HS-27A (cell line): ENCODE data around the gene SEC24A.
A peak's percentile ranks its signal among the peaks of the same experiment; 100 is the strongest.
"Not testable (repeated sequence)": the region's sequence is repeated elsewhere in the genome, so short reads cannot be mapped to it uniquely, and the experiment has no call there.

Experiments used
- DNase-seq: peaks from one replicate; pipeline ENCODE4 v3.0.0-alpha.2; 2012; ENCODE audit warnings: low read depth, missing footprints

The SEC24A gene

DNA sequence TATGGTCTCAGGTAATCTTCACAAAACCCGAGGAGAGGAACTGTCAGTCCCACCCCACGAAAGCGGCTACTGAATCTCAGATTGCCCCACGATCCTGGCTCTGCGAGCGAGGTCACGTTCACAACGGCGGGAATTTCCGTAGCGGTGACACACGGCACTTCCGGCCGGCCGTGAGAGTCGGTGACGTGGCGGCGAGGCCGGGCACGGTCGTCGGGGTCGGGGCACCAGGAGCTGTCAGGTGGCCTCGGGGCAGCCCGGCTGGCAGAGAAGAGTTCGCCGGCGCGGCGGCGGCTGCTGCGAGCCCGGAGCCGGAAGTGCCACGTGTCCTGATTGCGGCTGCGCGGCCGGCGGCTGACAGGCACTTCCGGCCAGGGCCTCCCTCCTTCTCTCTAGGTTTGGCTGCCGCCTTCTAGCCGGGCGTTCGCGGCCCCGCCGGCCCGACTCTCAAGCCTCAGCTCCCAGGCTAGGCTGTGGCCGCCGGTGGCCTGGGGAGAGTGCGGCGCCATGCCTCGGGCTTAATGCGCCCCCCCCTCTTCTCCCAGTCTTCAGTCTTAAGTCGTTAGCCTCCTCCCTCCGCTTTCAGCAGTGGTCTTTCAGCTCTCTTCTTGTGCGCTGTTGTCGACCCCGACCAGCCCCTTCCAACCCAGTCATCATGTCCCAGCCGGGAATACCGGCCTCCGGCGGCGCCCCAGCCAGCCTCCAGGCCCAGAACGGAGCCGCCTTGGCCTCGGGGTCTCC lies at the start of gene SEC24A:
SEC24A (plus strand) TSS at position 361 of the 738 bp plus-strand sequence; CDS start at position 653, 292 bp downstream.
- DNase-seq: peak; percentile 62

DNA sequence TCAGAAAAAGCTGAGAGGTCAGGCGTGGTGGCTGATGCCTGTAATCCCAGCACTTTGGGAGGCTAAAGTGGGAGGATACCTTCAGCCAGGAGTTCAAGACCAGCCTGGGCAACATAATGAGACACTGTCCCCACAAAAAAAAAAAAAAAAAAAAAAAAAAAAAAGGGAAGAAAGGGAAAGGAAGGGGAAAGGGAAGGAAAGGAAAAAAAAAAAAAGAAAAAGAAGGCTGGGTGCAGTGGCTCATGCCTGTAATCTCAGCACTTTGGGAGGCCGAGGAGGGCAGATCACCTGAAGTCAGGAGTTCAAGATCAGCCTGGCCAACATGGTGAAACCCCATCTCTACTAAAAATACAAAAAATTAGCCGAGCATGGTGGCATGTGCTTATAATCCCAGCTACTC lies 48.8 kb upstream of the SEC24A start:
- DNase-seq: not testable (repeated sequence)

DNA sequence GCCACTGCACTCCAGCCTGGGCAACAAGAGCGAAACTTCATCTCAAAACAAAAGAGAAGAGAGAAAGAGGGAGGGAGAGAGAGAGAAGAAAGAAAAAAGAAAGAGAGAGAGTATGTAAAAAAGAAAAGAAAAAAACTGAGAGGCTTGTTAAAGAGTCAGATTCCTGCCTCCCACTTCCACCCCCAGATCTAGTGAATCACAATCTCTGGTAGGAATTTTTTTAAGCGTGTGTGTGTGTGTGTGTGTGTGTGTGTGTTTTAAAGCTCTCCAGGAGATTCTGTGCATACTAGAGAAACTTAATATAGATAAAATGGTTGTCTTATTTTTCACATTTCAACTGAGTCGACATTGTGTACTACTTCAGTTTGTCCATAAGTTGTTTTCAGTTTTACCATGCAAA lies 48.0 kb upstream of the SEC24A start:
- DNase-seq: no peak

DNA sequence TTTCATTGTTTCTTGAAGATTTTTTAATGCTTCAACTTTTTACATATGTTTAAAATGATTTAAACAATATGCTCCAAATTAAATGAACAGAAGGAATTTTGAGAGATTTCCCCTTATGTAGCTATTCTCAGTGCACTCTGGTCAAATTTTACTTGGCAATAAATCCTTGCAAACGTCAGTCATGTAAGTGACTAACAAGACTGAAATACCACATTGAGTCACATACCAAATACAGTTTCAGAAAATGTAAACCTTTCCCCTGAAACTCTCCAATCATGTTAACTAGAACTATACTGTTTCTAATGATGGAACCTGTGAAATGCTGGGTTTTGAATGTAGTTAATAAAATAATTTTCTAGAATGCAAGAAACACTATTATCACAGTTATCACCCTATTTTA lies 45.5 kb upstream of the SEC24A start:
- no peak for DNase-seq

DNA sequence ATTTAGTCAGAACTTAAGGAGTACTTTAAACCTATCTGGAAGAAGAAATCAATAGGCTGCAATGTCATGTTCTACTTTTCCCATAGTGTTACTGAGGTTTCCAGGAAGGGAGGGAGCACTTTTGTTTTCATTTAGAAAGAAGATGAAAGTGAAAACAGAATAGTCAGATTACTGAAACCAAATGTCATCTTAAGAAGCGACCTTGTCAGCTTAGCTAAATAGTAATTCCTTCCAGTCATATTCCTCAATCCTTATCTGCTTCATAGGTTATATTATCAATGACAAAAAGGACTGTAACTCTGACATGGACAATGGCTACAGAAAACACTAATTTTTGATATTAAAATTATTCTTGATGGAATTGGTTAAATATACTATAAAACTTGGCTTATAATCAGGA lies 43.7 kb upstream of the SEC24A start:
- DNase-seq: no peak

DNA sequence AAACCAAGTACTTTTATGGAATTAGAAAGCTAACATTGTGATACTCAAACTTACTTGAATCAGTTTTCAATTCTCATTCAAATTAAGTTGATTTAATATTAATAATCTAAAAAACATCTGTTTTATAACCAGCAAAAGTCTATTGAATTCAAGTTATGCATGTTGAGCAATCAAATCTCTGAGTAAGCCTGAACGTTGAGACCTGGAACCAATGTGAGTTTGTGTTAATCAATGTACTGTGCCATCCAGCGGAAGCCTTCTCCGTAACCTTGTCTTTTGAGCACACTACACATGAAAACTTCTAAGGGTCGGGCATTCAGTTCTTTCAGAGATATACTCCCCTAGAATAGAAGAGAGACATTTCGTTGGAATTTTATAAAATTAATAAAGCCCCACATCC lies 41.9 kb upstream of the SEC24A start:
- DNase-seq: no peak

DNA sequence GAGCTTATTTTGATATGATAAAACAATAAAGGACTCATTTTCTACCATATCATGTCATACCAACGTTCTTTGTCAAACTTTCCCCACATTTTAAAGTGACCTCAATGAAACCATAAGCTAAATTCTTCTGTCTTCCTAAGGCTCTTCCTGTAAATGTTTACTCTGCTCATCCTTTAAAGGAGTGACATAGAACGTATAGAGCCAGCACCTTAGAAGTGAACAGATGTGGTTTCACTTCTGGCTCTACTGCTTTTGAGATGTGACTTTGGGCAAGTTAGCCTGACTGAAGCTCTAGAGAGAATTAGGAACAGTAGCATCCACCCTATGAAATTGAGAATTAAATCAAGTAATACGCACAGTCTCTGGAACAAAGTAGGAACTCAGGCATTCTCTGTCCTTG lies 40.0 kb upstream of the SEC24A start:
- DNase-seq: no peak

DNA sequence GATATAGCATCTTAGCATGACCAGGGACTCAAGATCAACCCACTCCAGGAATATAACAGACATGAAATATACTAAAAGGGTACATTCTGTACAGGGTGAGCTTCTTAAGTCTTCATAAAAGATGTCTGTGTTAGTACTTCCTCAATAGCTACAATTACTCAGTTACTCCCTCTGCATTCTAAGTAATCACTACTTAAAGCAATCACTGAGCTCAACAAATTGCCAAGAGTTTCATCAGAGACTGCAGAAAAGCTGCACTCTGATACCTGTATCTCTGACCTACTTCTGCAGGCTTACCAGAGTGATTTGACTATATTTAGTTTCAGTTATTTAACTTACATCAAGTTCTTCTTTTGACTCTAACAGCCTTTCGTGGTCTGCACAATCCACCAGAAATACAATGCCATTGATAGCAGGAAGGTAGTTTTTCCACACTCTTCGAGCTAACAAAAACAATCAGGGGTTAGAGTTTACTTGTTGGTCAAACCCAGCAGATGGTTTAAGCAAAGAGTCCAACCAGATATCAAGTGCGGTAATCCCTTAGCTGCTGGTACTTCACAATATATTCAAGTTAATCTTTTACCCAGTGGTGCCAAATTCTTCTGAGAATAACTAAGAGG lies 39.2 kb upstream of the SEC24A start:
- no peak for DNase-seq

DNA sequence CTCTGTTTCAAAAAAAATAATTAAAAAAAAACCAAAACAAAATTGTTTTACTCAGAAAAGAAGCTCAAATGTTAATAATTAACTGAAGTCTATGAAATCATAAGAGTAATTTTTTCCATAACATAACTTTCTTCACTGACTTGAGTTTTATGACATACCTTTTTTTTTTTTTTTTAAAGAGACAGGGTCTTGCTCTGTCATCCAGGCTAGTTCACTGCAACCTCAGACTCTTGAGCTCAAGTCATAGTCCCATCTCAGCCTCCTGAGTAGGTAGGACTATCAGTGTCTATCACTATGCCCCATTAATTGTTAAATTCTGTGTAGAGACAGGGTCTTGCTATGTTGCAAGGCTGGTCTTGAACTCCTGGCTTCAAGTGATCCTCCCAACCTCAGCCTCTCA lies 37.9 kb upstream of the SEC24A start:
- no peak for DNase-seq

DNA sequence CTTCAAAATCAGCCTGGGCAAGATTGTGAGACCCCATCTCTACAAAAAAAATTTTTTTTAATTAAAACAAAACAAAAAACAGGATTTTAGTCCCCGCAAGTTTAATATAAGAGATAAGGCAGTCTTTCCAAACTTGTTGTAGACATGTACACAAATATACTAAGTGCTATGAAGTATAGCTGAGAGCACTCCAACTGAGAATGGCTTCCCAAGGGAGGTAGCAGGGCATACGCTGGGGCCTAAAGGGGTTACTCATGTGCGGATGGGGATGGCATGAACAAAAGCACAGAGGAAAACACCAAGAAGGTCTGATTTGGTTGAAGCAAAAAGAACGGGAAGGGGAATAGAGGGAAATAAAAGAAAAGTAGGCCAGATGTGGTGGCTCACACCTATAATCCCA lies 37.1 kb upstream of the SEC24A start:
- DNase-seq: no peak

DNA sequence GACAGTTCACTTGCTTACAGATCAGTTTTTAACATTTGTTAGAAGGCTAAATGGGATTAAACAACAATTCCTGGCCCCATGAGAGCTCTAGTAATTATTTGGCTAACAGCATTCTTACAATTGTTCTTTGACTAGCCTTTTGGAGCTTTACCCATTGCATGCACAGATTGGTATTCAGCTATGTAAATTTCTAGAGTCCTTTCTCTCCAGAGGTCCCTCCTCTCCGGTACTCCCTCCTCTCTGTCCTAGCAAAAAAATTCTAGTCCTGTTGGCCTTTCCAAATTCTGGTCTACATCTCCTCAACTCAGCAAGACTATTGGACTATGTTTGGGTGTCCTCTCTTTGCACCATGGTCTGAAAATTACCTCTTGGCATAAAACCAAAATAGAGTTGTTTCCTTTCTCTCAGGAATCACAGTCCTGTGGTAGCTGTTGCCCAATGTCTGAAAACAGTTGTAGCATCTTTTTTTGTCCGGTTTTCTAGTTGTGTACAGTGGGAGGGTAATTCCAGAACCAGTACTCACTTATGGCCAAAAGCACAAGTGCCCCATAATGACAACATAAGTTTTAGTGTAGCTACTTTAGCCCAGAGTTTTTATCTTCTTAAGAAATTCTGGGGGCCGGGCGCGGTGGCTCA lies 34.0 kb upstream of the SEC24A start:
- no peak for DNase-seq

DNA sequence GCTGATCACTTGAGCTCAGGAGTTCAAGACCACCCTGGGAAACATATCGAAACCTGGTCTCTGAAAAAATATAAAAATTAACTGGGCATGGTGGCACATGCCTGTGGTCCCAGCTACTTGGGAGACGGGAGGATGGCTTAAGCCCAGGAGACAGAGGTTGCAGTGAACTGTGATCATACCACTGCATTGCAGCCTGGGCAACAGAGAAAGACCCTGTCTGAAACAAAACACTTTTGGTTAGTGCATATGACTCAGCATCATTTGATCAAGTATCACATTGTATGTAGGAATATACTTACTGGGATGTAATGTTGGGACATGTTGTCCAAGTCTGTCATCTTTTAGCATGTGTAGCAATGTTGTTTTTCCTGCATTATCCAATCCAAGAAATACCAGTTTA lies 28.0 kb upstream of the SEC24A start:
- DNase-seq: no peak

DNA sequence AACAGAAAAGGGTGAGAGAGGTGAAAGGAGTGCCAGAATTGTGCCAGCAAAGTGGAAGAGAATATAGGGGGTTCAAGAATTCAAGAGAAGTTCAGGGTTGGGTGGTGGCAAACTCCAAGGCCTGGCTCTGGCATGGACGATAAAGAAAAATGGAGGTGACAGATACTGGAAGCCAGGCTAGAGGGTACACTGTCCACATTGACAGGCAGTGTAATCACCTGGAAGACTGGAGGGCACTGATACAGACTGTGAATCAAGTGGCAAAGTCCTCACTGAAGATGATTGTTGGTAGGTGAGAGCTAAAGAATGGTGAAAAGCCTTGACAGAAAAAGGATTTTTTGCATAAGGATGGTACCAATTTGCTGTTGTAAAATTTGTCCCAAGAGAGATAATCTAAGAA lies 23.0 kb upstream of the SEC24A start:
- no peak for DNase-seq

DNA sequence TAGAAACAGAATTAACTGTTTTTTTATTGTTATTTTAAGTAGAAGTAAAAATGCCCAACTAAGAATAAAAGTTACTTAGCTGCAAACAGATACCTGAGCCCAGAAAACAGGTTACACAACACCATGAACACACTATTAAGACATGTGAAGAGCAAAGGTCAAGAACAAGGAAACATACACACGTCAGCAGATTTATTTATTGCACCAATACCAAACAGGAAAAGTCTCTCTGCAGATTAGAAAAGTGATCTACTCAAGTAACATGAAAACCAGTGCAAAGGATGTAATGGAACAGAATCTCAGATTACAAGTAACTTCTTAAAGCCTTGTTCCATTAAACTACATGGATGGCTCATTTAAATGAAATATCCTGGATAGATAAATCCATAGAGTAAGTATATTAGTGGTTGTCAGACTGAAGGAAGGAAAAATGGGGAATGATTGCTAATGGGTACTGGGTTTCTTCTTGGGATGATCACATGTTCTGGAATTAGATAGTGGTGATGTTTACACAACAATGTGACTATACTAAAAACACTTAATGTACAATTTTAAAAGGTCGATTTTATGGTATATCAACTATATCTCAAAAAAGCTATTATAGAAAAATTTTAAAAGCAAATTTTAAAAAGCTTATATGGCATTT lies 22.1 kb upstream of the SEC24A start:
- no peak for DNase-seq

DNA sequence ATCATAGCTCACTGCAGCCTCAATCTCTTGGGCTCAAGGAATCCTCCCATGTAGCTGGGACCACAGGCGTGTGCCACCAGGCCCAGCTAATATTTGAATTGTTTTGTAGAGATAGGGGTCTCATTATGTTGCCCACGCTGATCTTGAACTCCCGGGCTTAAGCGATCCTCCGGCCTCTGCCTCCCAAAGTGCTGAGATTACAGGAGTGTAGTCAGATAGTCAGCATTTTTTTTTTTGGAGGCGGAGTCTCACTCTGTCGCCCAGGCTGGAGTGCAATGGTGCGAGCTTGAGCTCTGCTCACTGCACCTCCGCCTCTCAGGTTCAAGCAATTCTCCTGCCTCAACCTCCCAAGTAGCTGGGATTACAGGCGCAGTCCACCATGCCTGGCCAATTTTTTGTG lies 14.4 kb upstream of the SEC24A start:
- no peak for DNase-seq

DNA sequence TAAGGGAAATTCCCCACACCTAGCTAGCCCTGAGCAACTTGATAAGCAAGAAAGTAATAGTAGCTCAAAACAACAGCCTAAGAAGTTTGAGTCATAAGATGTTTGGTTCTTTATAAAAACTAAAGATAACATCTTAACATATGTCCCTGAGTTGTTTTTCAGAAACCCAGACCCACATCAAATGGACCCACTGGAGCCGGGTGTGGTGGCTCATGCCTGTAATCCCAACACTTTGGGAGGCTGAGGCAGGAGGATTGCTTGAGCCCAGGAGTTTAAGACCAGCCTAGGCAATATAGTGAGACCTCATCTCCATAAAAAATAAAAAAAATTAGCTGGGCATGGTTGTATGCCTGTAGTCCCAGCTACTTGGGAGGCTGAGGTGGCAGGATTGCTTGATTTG lies 13.2 kb upstream of the SEC24A start:
- DNase-seq: not testable (repeated sequence)

DNA sequence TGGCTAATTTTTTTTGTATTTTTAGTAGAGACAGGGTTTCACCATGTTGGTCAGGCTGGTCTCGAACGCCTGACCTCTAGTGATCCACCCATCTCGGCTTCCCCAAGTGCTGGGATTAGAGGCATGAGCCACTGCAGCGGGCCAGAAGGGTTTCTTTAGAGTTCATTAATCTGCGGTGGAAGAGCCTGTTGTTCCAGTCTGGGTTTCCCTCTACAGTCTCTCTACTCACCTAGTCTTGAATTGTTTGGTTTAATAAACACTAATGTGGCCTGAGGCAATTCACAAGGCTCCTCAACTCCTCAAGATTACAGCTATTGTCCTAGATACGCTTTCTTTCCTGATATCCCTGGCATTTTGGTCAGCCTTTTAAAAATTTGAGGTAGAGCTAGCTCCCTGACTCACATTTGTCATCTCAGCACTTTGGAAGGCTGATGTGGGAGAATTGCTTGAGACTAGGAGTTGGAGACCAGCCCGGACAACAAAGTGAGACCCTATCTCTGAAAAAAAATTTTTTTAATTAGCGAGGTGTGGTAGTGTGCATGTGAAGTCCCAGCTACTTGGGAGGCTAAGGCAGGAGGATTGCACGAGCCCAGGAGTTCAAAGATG lies 11.4 kb upstream of the SEC24A start:
- no peak for DNase-seq

DNA sequence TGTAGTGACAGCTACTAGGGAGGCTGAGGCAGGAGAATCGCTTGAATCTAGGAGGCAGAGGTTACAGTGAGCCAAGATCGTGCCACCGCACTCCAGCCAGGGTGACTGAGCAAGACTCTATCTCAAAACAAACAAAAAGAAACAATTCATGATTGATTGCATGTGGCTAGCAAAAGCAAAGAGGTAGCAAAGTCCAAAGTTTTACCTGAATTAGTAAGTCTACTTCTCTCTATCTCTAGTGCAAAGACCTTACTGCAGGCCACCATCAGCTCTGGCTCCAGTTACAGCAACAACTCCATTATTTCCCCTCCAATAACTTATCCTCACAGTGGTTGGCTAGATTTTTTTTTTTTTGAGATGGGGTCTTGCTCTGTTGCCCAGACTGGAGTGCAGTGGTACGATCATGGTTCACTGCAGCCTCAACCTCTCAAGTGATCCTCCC lies 9.8 kb upstream of the SEC24A start:
- DNase-seq: no peak

DNA sequence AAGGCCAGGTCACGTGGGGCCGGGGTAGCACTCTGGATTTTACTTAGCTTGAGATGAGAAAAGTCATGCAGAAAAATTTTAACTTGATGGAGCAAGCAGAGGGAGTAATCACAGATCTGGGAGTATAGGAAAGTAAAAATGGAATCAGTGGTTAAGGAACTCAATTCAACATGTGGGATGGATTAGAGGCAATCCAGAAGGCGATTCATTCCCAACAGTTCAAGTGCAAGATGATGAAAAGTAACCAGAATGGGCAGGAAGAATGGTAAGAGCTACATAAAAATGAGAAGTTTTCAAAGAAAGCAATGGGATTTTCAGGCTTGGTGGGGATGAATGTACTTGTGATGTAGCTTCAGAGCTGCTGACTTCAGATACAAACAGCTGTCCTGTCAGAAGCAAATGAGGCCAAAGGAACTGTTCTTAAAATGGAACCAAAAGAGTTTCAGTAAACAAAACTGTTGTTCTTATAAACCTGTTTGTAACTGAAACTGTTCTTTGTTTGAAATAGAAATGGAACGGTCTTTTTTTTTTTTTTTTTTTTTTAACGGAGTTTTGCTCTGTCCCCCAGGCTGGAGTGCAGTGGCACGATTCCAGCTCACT lies 5.6 kb upstream of the SEC24A start:
- DNase-seq: no peak

DNA sequence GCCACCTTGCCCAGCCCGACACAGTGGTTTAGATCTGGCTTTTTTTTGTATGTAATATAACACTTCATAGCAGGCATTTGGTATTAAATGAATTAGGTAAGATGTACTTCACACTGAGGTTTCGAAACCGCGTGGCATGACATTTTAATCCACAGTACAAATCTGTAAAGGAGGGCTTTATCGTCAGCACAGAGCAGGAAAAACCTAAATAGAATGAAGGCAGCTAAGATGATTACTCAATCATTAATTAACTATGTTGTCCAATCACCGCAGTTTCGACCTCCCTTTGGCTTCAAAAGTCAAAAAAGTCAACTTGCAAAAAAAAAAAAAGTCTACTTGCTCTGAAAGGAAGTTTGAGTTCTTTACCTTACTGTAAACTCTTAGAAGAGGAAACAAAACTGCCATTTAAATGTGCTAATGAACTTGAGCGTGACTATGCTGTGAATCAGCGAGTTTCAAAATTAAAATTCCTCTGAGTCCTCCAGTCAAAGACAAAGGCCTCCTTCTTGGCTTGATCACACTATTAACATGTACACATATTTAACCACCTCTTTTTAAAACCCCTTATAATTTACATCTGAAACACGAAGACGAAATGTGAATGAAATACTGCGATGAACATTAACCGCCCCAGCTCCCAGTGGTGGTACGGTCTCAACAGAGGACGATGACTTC lies 698 bp upstream of the SEC24A start:
- DNase-seq: no peak

DNA sequence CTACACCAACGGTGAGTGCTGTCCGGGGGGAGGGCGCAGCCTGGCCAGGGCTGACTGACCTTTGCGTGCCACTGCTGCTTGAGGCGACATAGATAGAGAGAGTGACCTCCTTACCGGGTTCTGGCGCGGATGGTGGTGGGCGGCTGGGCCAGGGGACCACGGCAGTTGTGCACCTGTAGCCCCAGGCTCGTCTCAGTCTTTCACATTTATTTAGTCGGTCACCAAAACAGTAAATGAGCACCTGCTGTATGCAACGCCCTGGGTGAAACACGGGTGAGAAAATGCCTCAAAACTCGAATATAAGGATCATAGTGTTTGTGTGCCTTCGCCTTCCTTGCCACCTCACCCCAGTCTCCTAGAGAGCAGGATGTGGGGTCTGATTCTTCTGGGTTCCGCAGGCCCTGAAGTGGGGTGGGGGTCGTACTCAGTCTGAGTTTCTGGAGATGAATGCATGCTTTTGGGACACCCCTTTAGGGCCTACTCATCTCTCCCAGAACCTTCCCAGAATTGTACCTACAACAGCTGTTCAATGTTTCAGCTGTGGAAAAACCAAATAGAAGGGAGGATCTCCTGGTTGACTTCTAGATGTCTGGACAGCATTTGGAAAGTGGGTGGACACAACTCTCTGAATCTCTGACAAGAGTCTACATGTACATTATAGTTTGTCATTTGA lies 714 bp downstream of the SEC24A start:
- no peak for DNase-seq
